Measurements from ENCODE around the gene PHRF1.

Gene PHRF1

DNA sequence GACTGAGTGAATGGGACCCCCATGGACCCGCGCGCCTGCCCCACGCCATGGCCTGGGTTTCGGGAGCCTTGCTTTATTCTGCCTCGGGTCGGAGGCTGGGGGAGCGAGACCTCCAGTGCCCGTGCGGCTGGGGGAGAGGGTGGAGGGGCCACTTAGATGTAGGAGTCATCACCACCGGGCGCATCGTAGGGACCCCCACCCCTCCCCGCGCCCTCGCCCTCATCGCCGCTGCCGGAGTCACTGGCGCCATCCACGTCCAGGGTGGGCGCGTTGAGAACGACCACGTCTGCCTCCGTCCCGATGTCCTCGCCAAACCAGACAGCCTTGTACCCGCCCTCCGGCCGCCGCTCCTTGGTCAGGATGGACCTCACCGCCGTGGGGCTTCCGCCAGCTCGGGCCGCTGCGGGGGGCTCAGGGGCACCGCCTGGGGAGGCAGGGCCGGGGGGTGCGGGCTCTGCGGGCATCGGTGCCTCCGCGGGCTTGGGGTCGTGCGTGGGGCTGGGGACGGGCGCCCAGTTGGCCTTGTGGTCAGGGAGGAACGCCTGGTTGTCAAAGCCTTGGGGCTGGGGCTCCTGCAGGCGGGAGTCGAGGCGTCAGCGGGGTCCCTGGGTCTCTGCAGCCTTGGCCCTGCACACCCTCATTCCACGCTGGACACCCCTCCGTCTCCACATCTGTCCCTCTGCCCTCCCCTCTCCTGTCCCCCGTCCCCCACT, 41.1 kb downstream of the PHRF1 start:
- DNase-seq: no peak

DNA sequence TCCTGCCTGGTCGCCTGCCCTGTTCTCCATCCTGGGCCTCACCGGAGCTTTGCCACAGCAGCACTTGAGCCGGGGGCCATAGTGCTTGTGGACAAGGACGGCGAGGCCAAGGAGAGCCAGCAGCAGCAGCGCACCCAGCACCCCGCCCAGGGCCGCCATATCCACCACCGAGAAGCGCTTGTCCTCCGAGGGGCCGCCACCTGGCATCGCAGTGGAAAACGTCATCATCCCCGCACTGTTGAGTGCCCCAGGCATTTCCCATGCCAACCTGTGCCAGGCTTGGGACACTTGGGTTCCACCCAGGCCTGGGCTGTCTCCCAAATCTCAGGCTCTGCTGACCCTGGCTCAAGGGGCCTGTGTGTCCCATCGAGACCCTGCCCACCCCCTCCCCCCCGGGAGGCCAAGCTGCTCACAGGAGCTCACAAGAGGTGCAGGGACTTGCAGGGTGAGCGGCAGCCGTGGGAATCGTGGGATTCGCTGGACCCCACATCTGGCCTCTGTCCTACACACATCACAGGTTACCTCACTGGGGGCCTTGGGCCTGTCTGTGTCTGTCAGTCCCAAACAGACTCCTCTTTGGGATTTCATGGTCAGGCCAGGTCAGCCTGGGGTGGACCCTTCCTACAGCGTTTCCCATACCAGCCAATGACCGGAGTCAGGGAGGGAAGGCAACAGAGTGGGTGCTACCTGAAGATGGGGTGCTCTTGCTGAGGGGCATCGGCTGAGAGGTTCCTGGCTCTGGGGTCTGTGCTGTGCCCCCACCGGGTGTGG, 41.8 kb downstream of the PHRF1 start:
- no peak for DNase-seq

DNA sequence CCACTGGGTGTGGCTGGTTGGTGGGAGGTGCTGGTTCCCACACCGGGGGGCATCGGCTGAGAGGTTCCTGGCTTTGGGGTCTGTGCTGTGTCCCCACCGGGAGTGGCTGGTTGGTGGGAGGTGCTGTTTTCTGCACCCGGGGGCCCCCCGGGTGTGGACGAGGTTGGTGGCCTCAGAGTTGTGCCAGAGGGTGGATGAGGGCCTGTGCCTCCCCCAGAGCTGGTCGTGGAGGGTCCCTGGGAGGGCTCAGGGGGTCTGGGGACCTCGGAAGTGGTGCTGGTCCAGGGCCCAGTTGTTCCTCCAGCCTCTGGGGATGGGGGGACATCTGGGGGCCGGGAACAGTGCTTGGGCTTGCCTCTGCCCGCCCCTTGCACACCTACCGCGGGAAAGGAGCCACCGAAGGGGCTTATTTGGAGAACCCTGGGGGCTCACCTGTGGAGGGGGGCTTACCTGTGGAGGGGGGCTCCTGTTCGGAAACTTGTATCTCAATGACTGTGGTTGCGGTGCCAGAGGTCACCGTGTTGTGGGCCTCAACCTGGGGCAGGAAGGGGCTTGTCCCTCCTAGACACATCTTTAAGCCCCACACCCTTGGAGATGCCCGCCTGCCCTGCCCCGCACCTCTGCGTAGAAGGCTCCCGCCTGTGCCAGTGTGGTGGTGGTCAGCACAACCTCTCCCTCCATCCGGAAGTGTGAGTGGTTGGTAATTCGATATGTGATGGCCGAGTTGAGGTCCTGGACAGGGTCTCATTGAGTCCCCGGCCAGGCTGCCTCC, 42.8 kb downstream of the PHRF1 start:
- no peak for DNase-seq

DNA sequence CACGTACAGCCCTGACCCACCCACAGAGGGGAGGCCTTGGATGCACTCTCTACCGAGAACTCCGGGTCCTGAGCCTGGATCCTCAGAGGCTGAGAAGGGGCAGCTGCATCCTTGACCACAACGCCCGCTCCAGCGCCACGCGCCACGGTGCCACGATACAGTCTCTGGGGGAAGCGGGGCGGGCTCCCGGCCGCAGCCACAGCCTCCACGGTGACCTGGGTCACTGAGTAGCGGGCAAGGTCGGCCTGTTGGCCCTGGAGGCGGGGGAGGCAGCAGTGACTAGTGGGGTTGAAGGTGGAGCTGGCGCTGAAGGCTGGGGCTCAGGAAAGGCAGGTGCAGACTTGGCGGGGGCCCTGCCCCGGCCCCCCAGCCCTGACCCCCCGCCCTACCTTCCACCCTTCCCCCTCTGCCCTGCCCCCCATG, 43.4 kb downstream of the PHRF1 start:
- no peak for DNase-seq

DNA sequence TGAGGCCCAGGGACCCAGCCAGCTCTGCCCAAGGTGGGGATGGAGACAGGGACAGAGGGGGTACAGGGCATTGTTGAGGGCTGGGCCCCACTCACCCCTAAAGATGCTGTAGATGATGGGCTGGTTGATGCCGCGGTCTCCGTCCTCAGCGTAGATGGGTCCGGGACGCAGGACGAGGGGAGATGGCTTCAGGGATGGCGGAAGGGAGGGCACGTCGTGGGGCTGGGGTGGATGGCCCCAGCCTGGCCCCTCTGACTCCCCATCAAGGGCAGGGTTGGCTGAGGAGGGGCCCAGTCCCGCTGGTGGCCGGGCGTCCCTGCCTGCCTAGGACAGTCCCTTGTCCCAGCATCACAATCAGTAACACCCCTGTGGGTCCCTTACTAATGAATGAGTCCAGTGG, 43.9 kb downstream of the PHRF1 start:
- DNase-seq: no peak

DNA sequence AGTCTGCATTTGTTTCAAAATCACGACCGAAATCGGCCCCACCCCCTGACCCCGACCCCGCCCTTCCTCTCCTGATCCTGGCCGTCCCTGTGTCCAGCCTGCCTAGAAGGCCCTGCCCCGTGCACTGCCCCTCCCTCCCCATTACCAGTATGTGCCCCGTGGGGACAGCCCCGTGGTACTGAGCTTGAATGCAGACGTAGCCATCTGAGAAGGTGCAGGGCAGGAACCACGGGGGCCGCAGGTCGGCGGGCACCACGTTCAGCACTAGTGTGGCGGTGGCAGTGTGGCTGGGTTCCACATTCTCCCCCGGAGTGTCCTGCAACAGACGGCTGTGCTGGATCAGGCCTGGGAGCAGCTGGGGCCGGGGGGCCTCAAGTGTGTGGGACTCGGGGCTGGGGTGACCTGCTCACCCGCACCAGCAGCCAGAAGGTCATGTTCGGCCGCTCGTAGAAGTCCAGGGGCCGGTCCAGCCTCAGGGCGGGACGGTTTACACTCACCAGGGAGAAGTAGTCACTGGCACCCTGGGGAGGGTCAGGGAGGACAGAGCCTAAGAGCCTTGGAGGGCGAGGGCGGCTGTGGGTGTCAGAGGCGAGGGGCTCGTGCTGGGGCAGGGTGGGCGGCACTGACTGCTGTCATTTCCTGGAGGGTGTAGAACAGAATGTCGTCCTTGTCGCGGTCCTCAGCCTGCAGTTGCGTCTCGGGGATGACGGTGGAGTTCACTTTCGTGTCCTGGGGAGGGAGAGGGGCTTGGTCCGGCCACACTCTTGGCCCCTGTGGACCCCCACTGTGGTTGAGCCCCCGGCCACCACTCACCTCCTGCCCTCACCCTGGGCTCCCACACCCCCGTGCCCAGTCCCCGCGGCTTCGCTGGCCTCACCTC, 44.9 kb downstream of the PHRF1 start:
- DNase-seq: no peak

DNA sequence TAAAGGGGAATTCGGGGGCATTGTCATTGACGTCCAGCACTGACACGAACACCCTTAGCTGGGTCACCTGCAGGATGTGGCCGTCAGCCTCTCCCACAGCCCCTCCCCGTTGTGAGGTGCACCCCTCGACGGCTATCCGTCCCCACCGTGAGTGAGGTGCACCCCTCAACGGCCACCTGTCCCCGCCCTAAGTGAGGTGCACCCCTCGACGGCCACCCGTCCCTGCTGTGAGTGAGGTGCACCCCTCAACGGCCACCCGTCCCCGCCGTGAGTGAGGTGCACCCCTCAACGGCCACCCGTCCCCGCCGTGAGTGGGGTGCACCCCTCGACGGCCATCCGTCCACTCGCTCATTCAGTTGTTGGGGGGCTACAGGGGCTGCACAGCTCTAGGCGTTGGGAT, 45.6 kb downstream of the PHRF1 start:
- DNase-seq: no peak

DNA sequence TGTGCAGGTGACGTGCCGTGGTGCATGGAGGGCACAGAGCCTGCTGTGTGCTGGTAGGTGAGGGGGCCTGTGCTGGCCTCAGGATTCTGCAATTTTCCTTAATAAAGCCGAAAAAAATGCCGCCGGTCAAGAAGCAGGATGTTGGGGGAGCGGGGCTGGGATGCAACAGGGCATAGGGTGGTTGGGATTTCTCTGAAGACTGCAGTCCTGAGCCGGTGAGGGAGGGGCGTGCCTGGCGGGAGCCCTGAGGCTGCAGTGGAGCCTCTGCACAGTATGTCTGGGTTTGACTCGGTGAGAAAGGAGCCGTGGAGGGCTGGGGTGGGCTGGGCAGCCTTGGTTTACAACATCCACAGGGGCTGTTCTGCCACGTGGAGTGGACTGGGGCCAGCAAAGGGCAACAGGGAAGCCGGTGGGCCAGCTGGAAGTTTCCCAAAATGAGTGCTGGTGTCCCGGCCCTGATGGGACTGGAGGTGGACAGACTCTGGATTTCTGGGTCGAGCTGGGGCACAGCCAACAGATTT, 47.1 kb downstream of the PHRF1 start:
- DNase-seq: no peak

DNA sequence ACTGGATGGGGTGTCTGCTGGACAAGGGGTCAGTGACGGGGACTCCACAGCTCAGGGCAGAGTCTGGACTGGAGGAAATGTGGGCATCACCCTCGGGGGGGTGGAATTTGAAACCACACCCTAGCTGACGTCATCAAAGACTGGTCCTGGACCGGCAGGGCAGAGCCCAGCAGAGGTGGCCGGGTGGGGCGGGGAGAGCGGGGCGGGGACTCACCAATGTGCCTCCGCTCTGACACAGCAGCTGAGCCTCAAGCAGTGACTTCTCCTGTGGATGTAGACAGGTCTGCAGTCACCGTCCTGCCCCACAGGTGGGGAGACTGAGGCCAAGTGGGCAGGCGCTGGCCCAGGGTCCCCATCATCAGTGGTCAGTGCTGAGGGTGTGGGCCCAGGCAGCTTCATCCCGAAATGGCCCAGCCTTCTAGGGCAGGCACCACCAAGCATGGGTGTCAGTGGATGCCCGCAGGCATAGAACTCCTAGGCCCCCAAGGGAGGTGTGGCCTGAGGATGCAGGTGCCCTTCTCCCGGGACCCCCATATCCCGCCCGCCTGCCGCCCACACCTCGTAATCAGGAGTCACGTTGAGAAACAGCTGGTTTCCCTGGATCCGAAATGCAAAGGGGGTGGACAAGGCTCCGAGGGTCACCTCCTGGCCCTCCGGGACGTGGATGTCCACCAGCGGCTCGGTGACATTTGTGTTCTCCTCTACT, 47.9 kb downstream of the PHRF1 start:
- no peak for DNase-seq

DNA sequence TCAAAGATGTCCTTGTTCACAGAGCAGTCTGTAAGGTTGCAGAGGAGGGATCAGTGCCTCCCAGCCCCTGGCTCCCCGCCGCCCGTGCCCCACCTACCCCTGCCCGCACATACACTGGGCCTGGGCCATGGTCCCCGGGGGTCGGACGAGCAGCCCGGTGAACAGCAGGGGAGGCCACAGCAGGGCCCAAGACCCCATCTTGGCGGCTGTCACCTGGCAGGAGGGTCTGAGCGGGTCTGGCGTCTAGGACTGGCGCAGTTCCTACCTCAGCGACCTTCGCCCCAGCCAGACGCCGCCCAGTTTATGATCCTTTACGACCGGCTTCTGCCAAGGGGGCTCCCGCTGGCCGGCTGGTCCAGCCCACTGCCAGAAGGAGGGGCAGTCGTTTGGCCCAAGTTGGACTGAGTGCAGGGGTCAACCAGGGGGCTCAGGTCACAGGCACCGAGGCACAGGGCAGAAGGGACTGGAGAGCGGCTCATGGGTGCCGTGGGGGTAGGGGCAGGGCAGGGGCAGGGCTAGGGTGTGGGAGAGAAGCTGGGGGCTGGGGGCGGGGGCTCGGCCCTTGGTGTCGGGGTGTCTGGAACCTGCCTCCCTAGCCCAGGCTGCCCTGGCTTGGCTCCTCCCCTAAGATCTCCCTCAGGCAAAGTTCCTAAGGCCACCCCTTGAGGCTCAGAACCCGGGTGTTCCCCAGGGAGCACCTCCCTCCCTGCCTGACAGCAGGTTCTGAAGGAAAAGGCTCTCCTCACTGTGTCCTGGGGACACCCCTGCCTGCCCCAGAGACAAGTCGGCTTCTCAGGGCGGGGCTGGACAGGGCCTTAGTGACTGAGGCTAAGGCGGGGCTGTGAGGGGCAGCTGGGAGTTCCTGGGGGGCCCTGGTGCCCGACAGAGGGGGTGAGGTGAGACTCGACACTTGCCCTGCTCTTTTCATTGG, 48.7 kb downstream of the PHRF1 start, which contains the start of gene CDHR5:
CDHR5 (minus strand) TSS at position 251 of the 931 bp plus-strand sequence; CDS start at position 198, 53 bp downstream.
- DNase-seq: no peak

DNA sequence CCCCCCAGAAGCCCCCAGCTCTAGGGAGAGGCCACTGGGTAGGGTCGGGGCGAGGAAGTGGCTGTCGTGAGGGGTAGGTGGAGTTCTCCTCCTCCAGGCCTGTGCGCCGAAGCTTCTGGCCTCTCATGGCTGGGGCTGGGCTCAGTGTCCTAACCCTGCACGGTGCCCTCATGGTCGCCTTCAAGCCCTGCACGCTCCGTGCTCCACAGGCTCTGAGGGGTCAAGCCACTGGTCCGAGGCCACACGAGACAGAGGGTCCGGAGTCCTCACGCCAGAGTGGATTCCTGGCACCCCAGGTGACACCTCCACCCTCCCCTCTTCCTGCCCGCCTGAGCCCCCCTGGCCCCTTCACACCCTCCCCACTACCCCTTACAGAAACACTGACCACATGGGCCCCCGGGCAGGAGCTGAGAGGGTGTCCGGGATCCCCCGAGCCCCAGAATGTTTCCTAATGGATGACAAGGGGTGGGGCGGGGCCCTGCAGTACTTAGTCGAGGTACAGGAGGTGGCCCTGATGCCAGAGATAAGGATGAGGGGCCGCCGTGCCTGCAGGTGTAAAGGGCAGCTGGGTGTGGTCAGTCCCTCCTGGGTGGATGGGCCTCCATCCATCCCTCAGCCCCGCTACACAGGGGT, 49.5 kb downstream of the PHRF1 start:
- DNase-seq: no peak

DNA sequence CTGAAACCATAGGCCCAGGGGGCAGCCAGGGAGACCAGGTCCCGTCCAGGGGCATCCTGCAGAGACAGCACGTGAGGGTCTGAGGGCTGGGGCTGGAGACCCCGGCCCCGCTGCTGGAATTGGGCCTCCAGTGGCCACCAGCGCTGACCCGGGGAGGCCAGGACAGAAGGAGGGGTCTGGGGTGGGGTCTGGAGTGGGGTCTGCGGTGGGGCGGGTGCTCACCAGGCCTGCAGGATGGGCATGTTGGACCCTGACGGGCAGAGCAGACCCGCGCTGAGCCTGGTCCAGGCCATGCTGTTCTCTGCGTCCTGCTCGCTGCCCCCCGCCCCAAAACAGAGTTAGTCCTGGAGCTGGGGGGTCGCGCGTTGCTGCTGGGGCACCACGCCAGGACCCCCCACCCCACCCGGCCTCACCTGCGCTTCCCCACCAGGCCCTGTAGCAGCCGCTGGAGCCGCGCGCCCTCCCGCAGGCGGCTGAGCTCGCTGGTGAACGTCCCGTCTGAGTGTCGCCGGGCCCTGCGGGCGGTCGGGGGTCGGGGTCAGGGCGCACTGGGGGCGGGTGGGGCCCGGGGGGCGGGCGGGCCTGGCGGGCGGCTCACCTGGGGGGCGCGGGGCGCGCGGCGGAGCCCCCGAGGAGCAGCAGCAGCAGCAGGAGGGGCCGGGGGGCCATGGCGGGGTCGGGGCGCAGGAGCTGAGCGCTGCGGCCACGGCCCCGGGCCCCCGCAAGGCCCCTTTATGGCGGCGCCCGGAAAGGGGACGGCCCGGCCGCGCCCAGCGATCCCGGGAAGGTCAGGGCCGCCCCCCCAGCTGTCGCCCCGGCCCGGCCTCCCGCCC, 50.4 kb downstream of the PHRF1 start, which contains the start of gene SCT:
SCT (minus strand) TSS at position 707 of the 833 bp plus-strand sequence; CDS start at position 669, 38 bp downstream.
- no peak for DNase-seq

DNA sequence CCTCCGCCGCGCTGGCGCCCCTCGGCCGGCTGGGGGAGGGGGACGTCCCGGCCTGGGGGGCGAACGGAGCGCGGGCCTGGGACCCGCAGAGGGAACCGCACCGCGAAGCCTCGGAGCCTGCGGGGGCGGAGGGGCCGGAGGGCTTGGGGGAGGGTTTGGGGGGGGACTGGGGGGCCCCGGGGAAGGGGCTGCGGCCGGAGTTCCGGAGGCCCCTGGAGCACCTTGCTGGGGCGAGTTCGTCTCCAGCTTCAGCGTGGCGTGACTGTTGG, 51.0 kb downstream of the PHRF1 start:
- DNase-seq: no peak

DNA sequence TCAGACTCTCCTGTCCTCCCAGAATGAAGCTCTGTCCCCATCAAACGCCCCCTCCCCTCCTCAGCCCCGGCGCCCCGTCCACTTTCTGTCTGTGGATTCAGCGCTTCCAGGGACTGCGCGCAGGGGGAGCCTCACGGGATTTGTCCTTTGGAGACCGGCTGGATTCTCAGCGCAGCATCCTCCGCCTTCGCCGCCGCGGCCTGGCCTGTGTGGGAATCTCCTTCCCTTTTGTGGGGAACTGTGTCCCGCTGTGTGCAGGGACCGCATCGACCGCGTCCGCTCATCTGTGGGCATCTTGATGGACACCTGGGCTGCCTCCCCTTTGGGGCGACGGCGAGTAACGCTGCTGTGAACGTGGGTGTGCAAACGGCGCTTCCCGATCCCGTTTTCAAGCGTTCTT, 51.8 kb downstream of the PHRF1 start:
- no peak for DNase-seq

DNA sequence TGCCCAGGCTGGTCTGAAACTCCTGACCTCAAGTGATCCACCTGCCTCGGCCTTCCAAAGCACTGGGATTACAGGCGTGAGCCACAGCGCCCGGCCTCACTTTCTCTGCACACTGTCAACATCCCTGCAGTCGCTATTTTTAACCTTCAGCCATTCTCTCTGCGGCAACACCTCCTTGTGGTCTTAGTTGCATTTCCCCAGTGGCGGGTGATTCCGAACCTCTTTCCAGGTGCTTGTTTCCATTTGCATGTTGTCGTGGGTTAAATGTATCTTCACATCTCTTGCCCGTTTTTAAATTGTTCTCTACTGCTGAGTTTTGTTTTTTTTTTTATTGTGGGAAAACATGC, 52.9 kb downstream of the PHRF1 start:
- DNase-seq: no peak

DNA sequence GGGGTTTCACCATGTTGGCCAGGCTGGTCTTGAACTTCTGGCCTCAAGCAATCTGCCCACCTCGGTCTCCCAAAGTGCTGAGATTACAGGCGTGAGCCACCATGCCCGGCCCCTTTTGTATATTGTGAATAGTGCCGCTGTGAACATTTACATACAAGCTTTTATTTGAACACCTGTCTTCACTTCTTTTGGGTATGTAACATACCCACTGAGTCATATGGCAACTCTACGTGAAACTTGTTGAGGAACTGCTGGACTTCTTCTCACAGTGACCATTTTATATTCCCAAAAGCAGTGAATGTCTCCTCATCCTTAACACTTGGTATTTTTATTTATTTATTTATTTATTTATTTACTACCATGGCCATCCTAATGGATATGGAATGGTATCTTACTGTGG, 54.6 kb downstream of the PHRF1 start:
- no peak for DNase-seq

DNA sequence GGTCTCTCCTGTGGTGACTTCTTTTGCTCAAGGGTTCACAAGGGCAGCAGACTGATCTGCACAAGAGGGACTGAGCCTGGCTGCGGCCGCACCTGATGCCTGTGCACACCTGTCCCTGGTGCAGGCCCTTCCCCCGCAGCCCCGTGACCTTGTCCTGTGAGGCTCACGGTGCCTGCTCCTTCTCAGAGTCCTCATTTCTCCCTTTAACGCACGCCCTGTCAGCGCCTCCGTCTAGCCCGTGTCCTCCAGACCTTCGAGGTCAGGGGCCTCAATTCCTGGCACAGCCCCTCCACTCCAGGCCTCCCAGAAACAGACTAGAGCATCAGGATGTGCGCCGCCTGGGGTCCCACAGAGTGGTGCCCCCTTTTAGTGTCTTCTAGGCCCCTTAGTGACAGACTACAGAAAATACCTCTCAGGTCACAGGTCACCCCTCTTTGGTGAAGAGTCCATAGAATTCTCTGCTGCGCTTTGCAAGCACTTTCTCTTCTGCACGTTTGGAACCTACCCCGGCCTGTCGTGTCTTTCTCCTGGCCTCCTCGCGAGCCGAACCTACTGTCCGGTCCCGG, 59.8 kb downstream of the PHRF1 start:
- DNase-seq: no peak

DNA sequence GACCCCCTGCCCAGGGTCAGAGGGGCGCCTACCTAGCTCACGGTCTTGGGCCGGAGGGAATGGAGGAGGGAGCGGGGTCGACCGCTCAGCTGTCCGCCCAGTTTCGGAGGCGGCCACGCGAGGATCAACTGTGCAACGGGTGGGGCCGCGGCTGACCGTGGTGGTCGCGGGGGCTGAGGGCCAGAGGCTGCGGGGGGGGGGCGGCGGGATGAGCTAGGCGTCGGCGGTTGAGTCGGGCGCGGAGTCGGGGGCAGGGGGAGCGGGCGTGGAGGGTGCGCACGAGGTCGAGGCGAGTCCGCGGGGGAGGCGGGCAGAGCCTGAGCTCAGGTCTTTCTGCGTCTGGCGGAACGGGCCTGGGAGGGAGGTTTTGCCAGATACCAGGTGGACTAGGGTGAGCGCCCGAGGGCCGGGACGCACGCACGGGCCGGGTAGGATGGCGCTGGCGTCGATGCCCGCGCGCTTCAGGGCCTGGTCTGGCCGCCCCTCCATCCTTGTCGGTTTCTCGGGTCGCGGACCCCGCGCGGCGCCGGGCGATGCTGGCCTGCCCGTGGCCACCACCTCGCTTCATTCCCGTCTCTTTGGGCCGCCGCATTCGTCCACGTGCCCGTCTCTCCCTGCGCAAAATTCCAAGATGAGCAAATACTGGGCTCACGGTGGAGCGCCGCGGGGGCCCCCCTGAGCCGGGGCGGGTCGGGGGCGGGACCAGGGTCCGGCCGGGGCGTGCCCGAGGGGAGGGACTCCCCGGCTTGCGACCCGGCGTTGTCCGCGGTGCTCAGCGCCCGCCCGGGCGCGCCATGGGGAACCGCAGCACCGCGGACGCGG, 60.5 kb downstream of the PHRF1 start, which contains the start of gene DRD4:
DRD4 (plus strand) TSS at position 759 of the 822 bp plus-strand sequence; CDS start at position 795, 36 bp downstream.
- no peak for DNase-seq
